Caco-2 (cell line): ENCODE data around the gene CDC14A. TPM values are rescaled to one million over a fixed set of nuclear protein-coding genes. Genes with fewer than 3 reads are reported as not detected.
A peak's percentile ranks its signal among the peaks of the same experiment; 100 is the strongest.

Source experiments
- BruUV-seq: library from RNA; stranded (reverse); fragments of 400-500 nt; replicated peaks from 2 replicates; lab custom pipeline; 2021; lab: Mats Ljungman, UMichigan
- CTCF ChIA-PET: fragments of 300-600 bp; sonication (Branson Sonifier 250); formaldehyde crosslinking; loops from one replicate; lab custom pipeline; 2022; ENCODE audit warnings: antibody characterized with exemption; lab: Charles Lee
- POLR2A ChIA-PET: fragments of 300-600 bp; sonication (Branson Sonifier 250); formaldehyde crosslinking; loops from one replicate; lab custom pipeline; 2022; ENCODE audit warnings: antibody characterized with exemption; lab: Charles Lee
- DNase-seq, 2 experiments: peaks; one replicate each; pipeline versions ENCODE4 v3.0.0 to v3.0.0-alpha.2; 2020 to 2022
- H3K27me3 ChIP-seq: replicated peaks from 2 replicates; pipeline ENCODE4 v1.6.0; 2011; ENCODE audit warnings: low read length; ENCODE audit not compliant: control insufficient read depth, insufficient read depth
- H3K36me3 ChIP-seq: 2 replicates; pipeline ENCODE4 v1.5.1; 2011; ENCODE audit warnings: low read length; ENCODE audit not compliant: control insufficient read depth, insufficient read depth
- H3K4me1 ChIP-seq: fragments of 250-450 bp; sonication (Bioruptor Pico); 2 replicates; pipeline ENCODE4 v1.5.1; 2020; ENCODE audit warnings: mild to moderate bottlenecking
- H3K4me3 ChIP-seq: 2 replicates; pipeline ENCODE4 v1.5.1; 2011; ENCODE audit warnings: low read depth, mild to moderate bottlenecking, control low read depth, low read length
- H3K9me3 ChIP-seq: fragments of 250-450 bp; sonication (Bioruptor Pico); 2 replicates; pipeline ENCODE4 v1.5.1; 2020; ENCODE audit warnings: mild to moderate bottlenecking, moderate library complexity
- H3K27ac Mint-ChIP-seq: one replicate; pipeline ENCODE4 v1.8.0; 2022; ENCODE audit warnings: mixed read lengths; ENCODE audit not compliant: unreplicated experiment
- H3K27me3 Mint-ChIP-seq: one replicate; pipeline ENCODE4 v1.8.0; 2022; ENCODE audit warnings: mixed read lengths; ENCODE audit not compliant: insufficient read depth, unreplicated experiment
- H3K36me3 Mint-ChIP-seq: one replicate; pipeline ENCODE4 v1.8.0; 2022; ENCODE audit warnings: mild to moderate bottlenecking, mixed read lengths; ENCODE audit not compliant: insufficient read depth, unreplicated experiment
- H3K4me1 Mint-ChIP-seq: one replicate; pipeline ENCODE4 v1.8.0; 2022; ENCODE audit warnings: low read depth, mixed read lengths; ENCODE audit not compliant: unreplicated experiment
- H3K4me3 Mint-ChIP-seq: one replicate; pipeline ENCODE4 v1.8.0; 2022; ENCODE audit warnings: mild to moderate bottlenecking, moderate library complexity, mixed read lengths; ENCODE audit not compliant: unreplicated experiment
- H3K9me3 Mint-ChIP-seq: one replicate; pipeline ENCODE4 v1.8.0; 2022; ENCODE audit warnings: mixed read lengths; ENCODE audit not compliant: unreplicated experiment
- CTCF ChIP-seq, 2 experiments: fragments of 200-600 bp in 1 of 2; IDR thresholded peaks; 1 replicate in 1 of 2; 2 replicates in 1 of 2; pipeline versions ENCODE4 v1.5.1 to v1.8.0; 2011 to 2022; ENCODE audit warnings: antibody characterized with exemption in 1 of 2, control low read depth in 1 of 2, inconsistent platforms in 1 of 2, low read depth in 1 of 2, low read length in 1 of 2, mild to moderate bottlenecking in 1 of 2, moderate library complexity in 1 of 2; ENCODE audit not compliant: insufficient read depth in 1 of 2, severe bottlenecking in 1 of 2, unreplicated experiment in 1 of 2
- intact Hi-C: fragments of 100-400 bp; cut with micrococcal nuclease; formaldehyde crosslinking; loops from one replicate; pipeline ENCODE4 v1.10.0; 2022; ENCODE audit not compliant: unreplicated experiment
- total RNA-seq: library from RNA; stranded (reverse); gene quantifications from 2 replicates; pipeline ENCODE4 v1.2.3, GENCODE V29; 2022

CDC14A gene
- total RNA-seq, 1 experiment from 2014 or later = 7.3 TPM

GRCh38 chr1:100351095-100351887, 1.0 kb upstream of the CDC14A start:
- H3K36me3 ChIP-seq = no peaks in the 10 kb centered on the region
- peak overlapping the region; percentile 86 for H3K4me3 ChIP-seq
- ChIA-PET CTCF (interaction anchor here (0.6 to 0.9 kb wide), 3 partner anchors 16 to 173 kb away, joined by 3 to 4 read pairs (median 4); no protein-coding TSS in a partner anchor), POLR2A (no interaction called here)
- peak; percentile 89 to 91 for DNase-seq
- peaks cover 15% of the 10 kb centered on the region for H3K4me1 ChIP-seq
- TSS peak; percentile 84 for BruUV-seq
- no peaks in the 10 kb centered on the region for H3K27me3 ChIP-seq
- H3K27me3 Mint-ChIP-seq = no peaks in the 10 kb centered on the region
- H3K36me3 Mint-ChIP-seq = peaks cover 14% of the 10 kb centered on the region
- H3K4me1 Mint-ChIP-seq = peaks cover 28% of the 10 kb centered on the region
- H3K9me3 ChIP-seq = no peaks in the 10 kb centered on the region
- H3K4me3 Mint-ChIP-seq = peak overlapping the region; percentile 95
- TF ChIP-seq CTCF (IDR thresholded peaks at IDR 0.05; ENCODE audit: insufficient read depth in 1 of 2, low read depth in 1 of 2, low read length in 1 of 2, severe bottlenecking in 1 of 2, unreplicated experiment in 1 of 2) = peak; percentile 23 to 48
- H3K9me3 Mint-ChIP-seq = no peaks in the 10 kb centered on the region
- H3K27ac Mint-ChIP-seq = peak overlapping the region; percentile 94
- intact Hi-C loops = loop anchor here (1.0 to 5.0 kb wide), 4 partner anchors 54 to 313 kb away; partner anchors contain the start of genes RTCA, SASS6 and TRMT13

GRCh38 chr1:100353071-100353801, 930 bp downstream of the CDC14A start:
- no peak for TF ChIP-seq CTCF (IDR thresholded peaks at IDR 0.05; ENCODE audit: insufficient read depth in 1 of 2, low read depth in 1 of 2, low read length in 1 of 2, severe bottlenecking in 1 of 2, unreplicated experiment in 1 of 2)
- BruUV-seq = no TSS peak
- H3K36me3 Mint-ChIP-seq = peaks cover 20% of the 10 kb centered on the region
- Histone ChIP-seq H3K9me3 (no peaks in the 10 kb centered on the region), H3K27me3 (no peaks in the 10 kb centered on the region), H3K4me3 (peak overlapping the region; percentile 86), H3K36me3 (no peaks in the 10 kb centered on the region), H3K4me1 (peaks cover 15% of the 10 kb centered on the region)
- H3K4me1 Mint-ChIP-seq = peaks cover 32% of the 10 kb centered on the region
- ChIA-PET POLR2A (interaction anchor here (1.1 to 1.2 kb wide), 2 partner anchors 33 to 87 kb away, joined by 3 to 4 read pairs; partner anchors contain the start of gene RTCA), CTCF (interaction anchor here (0.5 to 1.2 kb wide), 3 partner anchors 85 to 106 kb away, joined by 4 to 5 read pairs (median 5); no protein-coding TSS in a partner anchor)
- H3K9me3 Mint-ChIP-seq = no peaks in the 10 kb centered on the region
- intact Hi-C loops = loop anchor here (5.0 kb wide), 2 partner anchors 56 to 221 kb away; partner anchors contain the start of genes SASS6 and TRMT13
- DNase-seq = peak; percentile 38 to 39
- no peaks in the 10 kb centered on the region for H3K27me3 Mint-ChIP-seq
- H3K27ac Mint-ChIP-seq = peak overlapping the region; percentile 94
- H3K4me3 Mint-ChIP-seq = peak overlapping the region; percentile 95

GRCh38 chr1:100353988-100354387, 1.7 kb downstream of the CDC14A start:
- no peaks in the 10 kb centered on the region for H3K36me3 ChIP-seq
- intact Hi-C loops = loop anchor here (5.0 kb wide), 2 partner anchors 57 to 222 kb away; partner anchors contain the start of genes SASS6 and TRMT13
- CTCF ChIA-PET = no interaction called here
- Mint-ChIP-seq H3K9me3 (no peaks in the 10 kb centered on the region), H3K27ac (peak overlapping the region; percentile 94), H3K4me3 (peak overlapping the region; percentile 95), H3K27me3 (no peaks in the 10 kb centered on the region), H3K36me3 (peaks cover 20% of the 10 kb centered on the region), H3K4me1 (peaks cover 27% of the 10 kb centered on the region)
- TSS peak; percentile 53 for BruUV-seq
- H3K27me3 ChIP-seq = no peaks in the 10 kb centered on the region
- no peak for TF ChIP-seq CTCF (IDR thresholded peaks at IDR 0.05; ENCODE audit: insufficient read depth in 1 of 2, low read depth in 1 of 2, low read length in 1 of 2, severe bottlenecking in 1 of 2, unreplicated experiment in 1 of 2)
- POLR2A ChIA-PET = no interaction called here
- peak; percentile 50 to 52 for DNase-seq
- no peaks in the 10 kb centered on the region for H3K9me3 ChIP-seq
- H3K4me1 ChIP-seq = peaks cover 15% of the 10 kb centered on the region
- peak overlapping the region; percentile 86 for H3K4me3 ChIP-seq
